Measurements from ENCODE around the gene TMEFF1. TPM values are rescaled to one million over a fixed set of nuclear protein-coding genes. Genes with fewer than 3 reads are reported as not detected.
"Not testable (repeated sequence)": the region's sequence is repeated elsewhere in the genome, so short reads cannot be mapped to it uniquely, and the experiment has no call there.

The TMEFF1 gene
- total RNA-seq, 6 experiments from 2014 or later = 0.09 to 0.24 TPM; not detected in 4

DNA sequence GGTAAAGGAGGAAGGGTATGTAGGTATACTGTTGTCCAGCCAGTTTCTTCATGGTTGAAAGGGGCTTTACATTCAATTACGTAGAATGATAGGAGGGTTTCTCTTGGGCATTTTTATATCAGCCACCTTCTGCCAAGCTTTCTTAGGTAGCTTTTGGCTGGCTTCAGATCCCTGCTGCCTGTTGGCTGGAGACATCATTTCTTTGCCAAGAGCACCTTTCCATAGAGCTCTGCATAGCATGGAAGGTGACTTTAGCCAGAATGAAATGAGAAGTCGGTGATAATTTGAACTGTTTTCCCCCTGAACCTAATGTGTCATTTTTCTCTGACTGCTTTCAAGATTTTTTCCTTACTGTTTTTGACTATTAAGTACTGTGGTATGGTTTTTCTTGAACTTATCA is 26.9 kb downstream of the TMEFF1 start:
- 93% methylated on average over 2 of the region's 2 CpGs for WGBS (ENCODE audit: insufficient coverage, low coverage, low lambda C conversion rate, missing lambda C conversion rate)
- no peak overlapping the region for H3K27ac ChIP-seq
- H3K4me1 ChIP-seq = no peaks in the 10 kb centered on the region
- no peaks in the 10 kb centered on the region for H3K9me3 ChIP-seq
- ATAC-seq (no peak), DNase-seq (no peak)
- no peak for TF ChIP-seq POLR2A (IDR thresholded peaks at IDR 0.05)
- TF ChIP-seq, protein P1, sequence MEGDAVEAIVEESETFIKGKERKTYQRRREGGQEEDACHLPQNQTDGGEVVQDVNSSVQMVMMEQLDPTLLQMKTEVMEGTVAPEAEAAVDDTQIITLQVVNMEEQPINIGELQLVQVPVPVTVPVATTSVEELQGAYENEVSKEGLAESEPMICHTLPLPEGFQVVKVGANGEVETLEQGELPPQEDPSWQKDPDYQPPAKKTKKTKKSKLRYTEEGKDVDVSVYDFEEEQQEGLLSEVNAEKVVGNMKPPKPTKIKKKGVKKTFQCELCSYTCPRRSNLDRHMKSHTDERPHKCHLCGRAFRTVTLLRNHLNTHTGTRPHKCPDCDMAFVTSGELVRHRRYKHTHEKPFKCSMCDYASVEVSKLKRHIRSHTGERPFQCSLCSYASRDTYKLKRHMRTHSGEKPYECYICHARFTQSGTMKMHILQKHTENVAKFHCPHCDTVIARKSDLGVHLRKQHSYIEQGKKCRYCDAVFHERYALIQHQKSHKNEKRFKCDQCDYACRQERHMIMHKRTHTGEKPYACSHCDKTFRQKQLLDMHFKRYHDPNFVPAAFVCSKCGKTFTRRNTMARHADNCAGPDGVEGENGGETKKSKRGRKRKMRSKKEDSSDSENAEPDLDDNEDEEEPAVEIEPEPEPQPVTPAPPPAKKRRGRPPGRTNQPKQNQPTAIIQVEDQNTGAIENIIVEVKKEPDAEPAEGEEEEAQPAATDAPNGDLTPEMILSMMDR (IDR thresholded peaks at IDR 0.05) = no peak
- no peaks in the 10 kb centered on the region for H3K27me3 ChIP-seq
- H3K4me3 ChIP-seq = no peak overlapping the region
- intact Hi-C loops (cut with DNase I) = no loop called here
- no peaks in the 10 kb centered on the region for H3K36me3 ChIP-seq

DNA sequence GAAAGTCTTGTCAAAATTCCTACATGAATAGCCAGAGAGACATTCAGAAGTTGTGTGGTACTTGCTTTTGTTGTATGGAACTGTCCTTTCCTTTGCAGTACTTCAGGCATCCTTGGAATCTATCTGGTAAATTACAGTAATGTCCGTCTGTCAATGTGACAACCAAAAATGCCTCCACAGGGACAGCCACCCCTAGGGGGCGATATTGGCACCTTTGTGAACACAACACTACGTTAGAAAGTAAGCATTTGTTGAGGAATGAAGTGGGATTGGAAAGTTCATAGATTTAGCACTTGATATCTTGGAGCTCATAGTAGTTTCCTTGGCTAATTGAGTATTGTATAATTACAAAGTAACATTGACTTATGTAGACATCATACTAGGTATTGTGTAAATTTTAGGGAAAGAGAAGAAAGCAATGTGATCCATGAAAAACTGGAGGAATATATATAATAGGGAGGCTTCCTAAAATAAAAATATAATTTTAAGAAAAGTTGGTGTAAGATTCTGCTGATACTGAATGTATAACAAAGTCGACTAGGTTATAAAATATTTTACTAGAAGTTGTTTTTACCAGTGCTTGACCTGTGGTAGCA is 32.7 kb downstream of the TMEFF1 start:
- no peak overlapping the region for H3K4me3 ChIP-seq
- no peaks in the 10 kb centered on the region for H3K36me3 ChIP-seq
- H3K9me3 ChIP-seq = no peaks in the 10 kb centered on the region
- WGBS (ENCODE audit: insufficient coverage, low coverage, low lambda C conversion rate, missing lambda C conversion rate) = 33% methylated on average over 4 of the region's 4 CpGs
- H3K27me3 ChIP-seq = no peaks in the 10 kb centered on the region
- TF ChIP-seq, protein P1 (IDR thresholded peaks at IDR 0.05) = peak; percentile 21 to 58 (median 50)
- TF ChIP-seq POLR2A (IDR thresholded peaks at IDR 0.05) = no peak
- DNase-seq (peak in 2 of 3 donors; percentile 33 to 47), ATAC-seq (peak in 3 of 4 donors; percentile 37 to 72 (median 50))
- H3K4me1 ChIP-seq = no peaks in the 10 kb centered on the region
- no peak overlapping the region for H3K27ac ChIP-seq
- intact Hi-C loops (cut with DNase I) = no loop called here

DNA sequence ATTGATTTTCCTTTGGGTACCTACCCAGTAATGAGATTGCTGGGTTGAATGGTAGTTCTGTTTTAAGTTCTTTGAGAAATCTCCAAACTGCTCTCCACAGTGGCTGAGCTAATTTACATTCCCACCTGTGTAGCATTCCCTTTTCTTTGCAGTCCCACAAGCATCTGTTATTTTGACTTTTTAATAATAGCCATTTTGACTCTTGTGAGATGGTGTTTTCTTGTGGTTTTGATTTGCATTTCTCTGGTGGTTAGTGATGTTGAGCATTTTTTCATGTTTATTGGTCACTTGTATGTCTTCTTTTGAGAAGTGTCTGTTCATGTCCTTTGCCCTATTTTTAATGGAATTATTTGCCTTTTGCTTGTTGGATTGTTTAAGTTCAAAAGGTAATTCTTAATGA is 34.4 kb downstream of the TMEFF1 start:
- ATAC-seq; H3K27ac ChIP-seq; H3K36me3 ChIP-seq; H3K9me3 ChIP-seq; H3K27me3 ChIP-seq; H3K4me3 ChIP-seq; DNase-seq; intact Hi-C loops (cut with DNase I); H3K4me1 ChIP-seq: not testable (repeated sequence)

DNA sequence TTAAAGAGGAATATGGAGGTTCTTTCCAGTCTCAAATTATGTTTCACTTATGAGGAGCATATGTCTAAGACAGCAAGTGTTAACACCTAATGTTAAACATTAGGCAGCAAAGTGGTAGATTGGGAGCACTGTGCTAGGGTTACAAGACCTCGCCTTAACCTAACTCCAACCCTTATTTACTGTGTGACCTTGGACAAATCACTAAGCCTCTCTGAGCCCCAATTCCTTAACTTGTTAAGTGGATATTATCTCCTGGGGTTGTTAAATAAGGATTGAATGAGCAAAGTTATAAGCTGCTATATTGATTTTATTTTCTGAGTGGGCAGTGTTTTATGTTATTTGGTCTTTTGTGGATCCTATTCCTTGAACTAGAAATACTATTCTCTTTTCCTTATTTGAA is 38.3 kb downstream of the TMEFF1 start:
- TF ChIP-seq, protein P1 (IDR thresholded peaks at IDR 0.05) = no peak
- no peak for TF ChIP-seq POLR2A (IDR thresholded peaks at IDR 0.05)
- 88% methylated on average over 1 of the region's 1 CpG for WGBS (ENCODE audit: insufficient coverage, low coverage, low lambda C conversion rate, missing lambda C conversion rate)
- ATAC-seq (no peak), DNase-seq (no peak)
- no peak overlapping the region for H3K4me3 ChIP-seq
- no peak overlapping the region for H3K27ac ChIP-seq
- no peaks in the 10 kb centered on the region for H3K4me1 ChIP-seq
- no peaks in the 10 kb centered on the region for H3K27me3 ChIP-seq
- H3K9me3 ChIP-seq = no peaks in the 10 kb centered on the region
- intact Hi-C loops (cut with DNase I) = no loop called here
- no peaks in the 10 kb centered on the region for H3K36me3 ChIP-seq

DNA sequence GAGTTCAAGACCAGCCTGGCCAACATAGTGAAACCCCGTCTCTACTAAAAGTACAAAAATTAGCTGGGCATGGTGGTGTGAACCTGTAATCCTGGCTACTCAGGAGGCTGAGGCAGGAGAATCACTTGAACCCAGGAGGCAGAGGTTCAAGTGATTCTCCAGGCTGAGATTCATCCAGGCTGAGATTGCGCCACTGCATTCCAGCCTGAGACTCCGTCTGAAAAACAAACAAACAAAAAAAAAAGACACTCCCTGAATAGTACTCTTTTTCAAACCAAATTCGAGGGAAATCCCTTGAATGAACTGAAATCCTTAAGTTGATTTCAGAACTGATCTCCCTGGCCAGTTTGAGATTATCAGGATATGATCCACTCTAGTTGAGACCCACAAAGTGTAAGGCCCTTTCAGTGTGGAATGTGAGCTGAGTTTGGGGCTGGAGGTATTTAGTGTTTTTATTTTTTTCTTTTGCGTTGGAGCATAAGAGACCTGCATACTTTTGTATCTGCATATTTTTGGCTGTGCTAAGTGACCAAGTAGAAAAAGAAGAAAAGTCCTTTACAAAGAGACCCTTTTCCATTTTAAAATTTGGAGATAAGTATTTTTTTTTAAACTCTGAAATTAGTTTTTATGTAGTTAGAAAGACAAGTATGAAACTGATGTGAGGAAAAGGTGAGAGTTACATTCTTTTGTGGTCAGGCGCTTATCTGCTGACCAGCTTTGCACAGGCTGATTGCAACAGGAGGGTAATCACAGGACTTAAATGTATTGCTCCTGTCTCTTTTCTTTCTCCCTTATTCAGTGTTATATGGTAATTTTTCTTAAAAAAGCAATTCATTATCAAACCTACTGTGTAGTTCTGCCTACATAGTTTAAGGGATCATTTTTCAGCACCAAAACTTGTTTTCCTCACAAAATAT is 42.9 kb downstream of the TMEFF1 start:
- H3K4me1 ChIP-seq = no peaks in the 10 kb centered on the region
- no peaks in the 10 kb centered on the region for H3K9me3 ChIP-seq
- peak in 1 of 4 donors; percentile 34 for ATAC-seq
- WGBS (ENCODE audit: insufficient coverage, low coverage, low lambda C conversion rate, missing lambda C conversion rate) = 46% methylated on average over 6 of the region's 6 CpGs
- intact Hi-C loops (cut with DNase I) = no loop called here
- H3K36me3 ChIP-seq = no peaks in the 10 kb centered on the region
- H3K27me3 ChIP-seq = no peaks in the 10 kb centered on the region
- TF ChIP-seq, protein P1 (IDR thresholded peaks at IDR 0.05) = no peak
- TF ChIP-seq POLR2A (IDR thresholded peaks at IDR 0.05) = no peak
- H3K4me3 ChIP-seq = no peak overlapping the region
- no peak for DNase-seq
- no peak overlapping the region for H3K27ac ChIP-seq

All from right lobe of liver (tissue), 6 donors.